GM13977 (cell line): ENCODE results near the gene RABL3.

Experiments used
- DNase-seq: peaks from one replicate; pipeline ENCODE4 v3.0.0; 2012; ENCODE audit warnings: low spot score
- in situ Hi-C: fragments of 300-500 bp; cut with MboI; formaldehyde crosslinking; loops from one replicate; pipeline ENCODE4 v1.12.0; 2022; ENCODE audit warnings: low sequenced_read_pairs, low pct_unique_long_range_greater_than_20kb, mixed read lengths, inconsistent platforms; ENCODE audit not compliant: unreplicated experiment
- TF ChIP-seq, protein P1 (sequence below): IDR thresholded peaks from 2 replicates; pipeline ENCODE4 v1.5.1; 2012; ENCODE audit warnings: mild to moderate bottlenecking, control low read depth; ENCODE audit not compliant: insufficient read depth; ENCODE audit errors: extremely low read depth, missing control alignments

Gene RABL3

GRCh38 chr3:120752865-120753264 lies 10.5 kb upstream of the RABL3 start:
- in situ Hi-C loops, result no loop called here
- TF ChIP-seq, protein P1, sequence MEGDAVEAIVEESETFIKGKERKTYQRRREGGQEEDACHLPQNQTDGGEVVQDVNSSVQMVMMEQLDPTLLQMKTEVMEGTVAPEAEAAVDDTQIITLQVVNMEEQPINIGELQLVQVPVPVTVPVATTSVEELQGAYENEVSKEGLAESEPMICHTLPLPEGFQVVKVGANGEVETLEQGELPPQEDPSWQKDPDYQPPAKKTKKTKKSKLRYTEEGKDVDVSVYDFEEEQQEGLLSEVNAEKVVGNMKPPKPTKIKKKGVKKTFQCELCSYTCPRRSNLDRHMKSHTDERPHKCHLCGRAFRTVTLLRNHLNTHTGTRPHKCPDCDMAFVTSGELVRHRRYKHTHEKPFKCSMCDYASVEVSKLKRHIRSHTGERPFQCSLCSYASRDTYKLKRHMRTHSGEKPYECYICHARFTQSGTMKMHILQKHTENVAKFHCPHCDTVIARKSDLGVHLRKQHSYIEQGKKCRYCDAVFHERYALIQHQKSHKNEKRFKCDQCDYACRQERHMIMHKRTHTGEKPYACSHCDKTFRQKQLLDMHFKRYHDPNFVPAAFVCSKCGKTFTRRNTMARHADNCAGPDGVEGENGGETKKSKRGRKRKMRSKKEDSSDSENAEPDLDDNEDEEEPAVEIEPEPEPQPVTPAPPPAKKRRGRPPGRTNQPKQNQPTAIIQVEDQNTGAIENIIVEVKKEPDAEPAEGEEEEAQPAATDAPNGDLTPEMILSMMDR, result no peak

GRCh38 chr3:120752230-120752629 lies 9.9 kb upstream of the RABL3 start:
- DNase-seq, result no peak

More at GRCh38 chr3:120752865-120753264, 10.5 kb upstream of the RABL3 start:
- no peak for DNase-seq

GRCh38 chr3:120749843-120750242 lies 7.5 kb upstream of the RABL3 start:
- TF ChIP-seq, protein P1, result no peak
- no peak for DNase-seq
- in situ Hi-C loops, result no loop called here

More at GRCh38 chr3:120752230-120752629, 9.9 kb upstream of the RABL3 start:
- in situ Hi-C loops, result no loop called here
- TF ChIP-seq, protein P1, result no peak

DNA sequence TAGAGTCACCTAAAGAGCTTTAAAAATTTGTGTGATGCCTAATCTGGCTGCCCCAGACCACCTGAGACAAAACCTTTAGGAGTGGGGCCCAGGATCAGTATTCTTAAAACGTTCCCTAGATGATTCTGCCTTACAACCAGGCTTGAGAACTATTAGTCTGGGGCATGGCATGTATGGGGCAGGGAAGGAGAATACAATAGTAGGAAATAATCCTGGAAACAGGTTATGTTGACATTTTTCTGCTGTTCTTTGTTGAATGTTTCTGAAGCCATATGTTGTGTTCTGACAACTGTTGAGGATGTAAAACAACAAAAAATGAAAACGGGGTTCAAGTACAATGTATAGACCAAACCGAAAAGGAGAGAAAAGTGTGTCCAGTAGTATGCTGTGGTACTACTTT lies 3.1 kb upstream of the RABL3 start:
- in situ Hi-C loops, result no loop called here
- DNase-seq, result no peak
- TF ChIP-seq, protein P1, result no peak

DNA sequence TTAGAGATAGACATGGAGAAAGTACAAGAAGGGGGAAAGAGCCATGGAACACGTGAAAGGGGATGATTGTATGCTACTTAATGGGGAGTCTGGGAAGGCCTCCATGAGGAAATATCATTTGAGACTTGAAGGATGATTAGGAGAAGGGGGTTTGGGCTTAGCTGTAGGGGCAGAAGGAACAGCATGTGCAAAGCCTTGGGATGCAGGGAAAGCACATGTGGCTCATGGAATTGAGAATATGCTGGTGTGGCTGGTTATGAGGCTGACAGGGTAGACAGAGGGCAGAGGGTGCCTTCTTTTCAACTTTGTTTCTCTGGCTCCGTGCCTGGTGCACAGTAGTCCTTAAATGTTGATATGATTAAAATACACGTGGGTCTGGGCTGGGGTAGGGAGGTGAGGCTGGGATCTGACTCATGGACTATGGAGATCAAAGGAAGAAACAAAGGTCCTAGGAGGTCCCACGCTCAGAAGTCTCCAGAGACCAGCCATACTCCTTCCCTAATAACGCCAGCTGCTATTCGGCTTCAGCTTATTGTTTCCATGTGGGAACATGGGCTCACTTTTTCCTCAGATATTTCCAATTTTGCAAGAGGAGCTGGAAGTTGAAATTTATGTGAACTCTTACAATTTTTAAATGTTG lies 1.4 kb upstream of the RABL3 start:
- DNase-seq, result no peak
- in situ Hi-C loops, result no loop called here
- TF ChIP-seq, protein P1, result no peak

GRCh38 chr3:120742849-120743365 lies 591 bp upstream of the RABL3 start:
- DNase-seq, result no peak
- TF ChIP-seq, protein P1, result no peak
- in situ Hi-C loops, result no loop called here
